HG02571 (cell line): Measurements from ENCODE around the gene CNOT3.
A peak's percentile ranks its signal among the peaks of the same experiment; 100 is the strongest.

Source experiments
- ATAC-seq: cut with Tn5 transposase; IDR thresholded peaks from one replicate; pipeline ENCODE4 v1.9.1; 2021; ENCODE audit warnings: mild to moderate bottlenecking, moderate library complexity; ENCODE audit not compliant: unreplicated experiment

Gene CNOT3

DNA sequence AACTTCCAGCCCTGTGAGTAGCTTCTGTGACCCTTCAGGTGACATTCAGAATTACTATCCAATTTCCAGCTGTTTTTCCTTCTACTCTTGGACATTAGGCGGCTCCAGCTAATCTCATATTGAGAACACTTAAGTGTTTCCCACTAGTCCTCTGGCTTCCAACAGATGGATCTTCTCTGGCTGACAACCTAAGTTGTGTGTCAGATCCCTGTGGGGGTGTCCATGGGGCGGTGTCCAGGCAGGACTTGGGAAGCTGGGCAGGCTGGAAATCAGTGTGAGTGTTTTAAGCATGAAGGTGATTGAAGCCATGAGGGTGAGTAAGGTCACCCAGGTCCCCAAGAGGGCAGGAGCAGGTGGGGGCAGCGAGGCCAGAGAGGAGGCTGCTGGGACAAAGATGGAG is 10.1 kb downstream of the CNOT3 start:
- no peak for ATAC-seq

DNA sequence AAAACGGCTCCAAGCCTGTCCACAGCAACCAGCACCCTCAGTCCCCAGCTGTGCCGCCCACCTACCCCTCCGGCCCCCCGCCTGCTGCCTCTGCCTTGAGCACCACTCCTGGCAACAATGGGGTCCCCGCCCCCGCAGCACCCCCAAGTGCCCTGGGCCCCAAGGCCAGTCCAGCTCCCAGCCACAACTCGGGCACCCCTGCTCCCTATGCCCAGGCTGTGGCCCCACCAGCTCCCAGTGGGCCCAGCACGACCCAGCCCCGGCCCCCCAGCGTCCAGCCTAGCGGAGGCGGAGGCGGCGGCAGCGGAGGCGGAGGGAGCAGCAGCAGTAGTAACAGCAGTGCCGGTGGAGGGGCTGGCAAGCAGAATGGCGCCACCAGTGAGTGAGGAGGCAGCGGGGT is 10.6 kb downstream of the CNOT3 start:
- no peak for ATAC-seq

DNA sequence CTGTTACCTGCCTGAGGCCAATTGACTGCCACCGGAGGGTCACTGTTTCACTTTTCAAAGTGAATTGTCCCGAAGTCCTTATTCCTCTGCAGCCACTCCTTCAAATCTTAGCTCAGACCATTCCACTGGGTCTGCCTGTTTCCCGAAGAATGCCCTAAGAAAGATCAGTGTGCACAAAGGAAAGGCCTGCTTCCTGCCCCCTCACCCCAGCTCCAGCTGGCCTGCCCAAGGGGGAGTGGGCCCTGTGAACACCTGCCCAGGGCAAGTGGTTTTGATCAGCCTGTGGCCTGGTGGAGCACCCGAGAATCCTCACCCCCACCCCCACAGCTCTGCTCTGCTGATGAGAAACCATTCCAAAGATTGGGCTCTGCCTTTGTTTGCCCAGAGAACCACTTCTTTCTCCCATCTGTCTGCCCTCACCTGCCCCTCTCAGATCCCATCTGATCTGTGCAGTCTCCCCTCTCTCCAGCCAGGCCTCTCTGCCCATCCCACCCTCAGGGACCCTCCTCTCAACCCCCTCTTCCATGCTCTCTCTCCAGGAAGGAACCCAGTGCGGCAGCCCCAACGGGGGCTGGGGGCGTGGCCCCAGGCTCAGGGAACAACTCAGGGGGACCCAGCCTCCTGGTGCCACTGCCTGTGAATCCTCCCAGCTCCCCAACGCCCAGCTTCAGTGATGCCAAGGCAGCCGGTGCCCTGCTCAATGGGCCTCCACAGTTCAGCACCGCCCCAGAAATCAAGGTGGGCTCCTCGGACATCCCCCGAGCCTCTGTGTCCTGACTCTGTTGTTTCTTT is 11.7 kb downstream of the CNOT3 start:
- no peak for ATAC-seq

DNA sequence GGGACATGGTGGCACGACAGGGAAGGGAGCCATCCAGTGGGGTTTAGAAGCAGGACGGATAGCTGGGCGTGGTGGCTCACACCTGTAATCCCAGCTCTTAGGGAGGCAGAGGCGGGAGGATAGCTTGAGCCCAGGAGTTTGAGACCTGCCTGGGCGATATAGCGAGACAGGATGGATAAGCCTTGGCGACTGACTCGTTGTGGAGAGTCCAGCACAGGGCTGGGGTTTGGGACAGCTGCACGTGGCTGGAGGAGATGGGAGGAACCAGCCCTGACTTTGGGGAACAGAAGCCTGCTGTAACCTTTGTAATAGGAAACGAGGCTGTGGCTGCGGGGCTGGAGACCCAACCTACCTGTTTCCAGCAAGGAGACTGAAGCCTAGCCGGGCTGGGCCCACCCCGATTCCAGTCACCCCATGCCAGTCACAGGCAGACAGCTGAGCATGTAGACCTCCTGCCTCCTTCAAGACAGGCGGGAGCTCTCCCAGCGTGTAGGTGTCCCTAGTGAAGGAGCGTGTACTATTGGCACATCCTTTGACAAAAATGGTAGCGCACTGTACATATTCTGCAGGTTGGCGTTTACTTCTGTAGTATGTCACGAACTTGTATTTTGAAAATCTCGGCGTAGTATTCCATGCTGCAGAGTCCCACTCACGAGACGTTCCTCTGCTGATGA is 13.9 kb downstream of the CNOT3 start:
- no peak for ATAC-seq

DNA sequence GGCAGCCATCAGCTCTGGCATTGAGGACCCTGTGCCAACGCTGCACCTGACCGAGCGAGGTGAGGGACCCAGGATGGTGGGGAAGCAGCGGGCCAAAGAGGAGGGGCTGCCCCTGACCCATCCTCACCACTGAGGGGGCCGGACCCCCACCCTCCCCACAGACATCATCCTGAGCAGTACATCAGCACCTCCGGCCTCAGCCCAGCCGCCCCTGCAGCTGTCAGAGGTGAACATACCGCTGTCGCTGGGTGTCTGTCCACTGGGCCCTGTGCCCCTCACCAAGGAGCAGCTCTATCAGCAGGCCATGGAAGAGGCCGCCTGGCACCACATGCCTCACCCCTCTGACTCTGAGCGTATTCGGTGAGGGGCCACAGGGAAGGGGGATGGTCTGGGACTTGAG is 14.7 kb downstream of the CNOT3 start:
- ATAC-seq, result no peak

DNA sequence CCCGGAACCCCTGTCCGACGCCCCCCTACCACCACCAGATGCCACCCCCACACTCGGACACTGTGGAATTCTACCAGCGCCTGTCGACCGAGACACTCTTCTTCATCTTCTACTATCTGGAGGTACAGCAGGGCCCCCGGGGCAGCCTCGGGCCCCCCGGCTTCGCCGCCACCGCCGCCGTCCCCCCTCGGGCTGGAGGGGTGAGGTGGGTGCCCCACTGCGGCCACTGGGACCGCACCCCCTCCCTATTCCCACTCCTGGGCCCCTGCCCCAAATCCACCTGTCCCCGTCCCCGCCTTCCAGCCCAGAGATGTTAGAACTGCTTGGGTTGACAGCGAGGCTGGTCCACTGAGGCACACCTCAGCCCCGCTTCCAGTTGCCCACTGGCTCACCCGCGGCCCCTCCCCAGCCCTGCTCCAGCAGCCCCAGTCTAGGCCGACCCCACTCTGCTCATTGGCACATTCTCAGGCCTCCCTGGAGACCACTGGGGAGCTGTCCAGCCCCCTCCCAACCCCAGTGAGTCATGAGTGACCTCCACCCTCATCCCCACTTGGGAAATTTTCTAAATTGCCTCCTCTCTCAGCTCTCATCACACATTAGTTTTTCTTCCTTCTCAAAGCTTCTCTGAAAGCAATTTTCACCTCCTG is 15.4 kb downstream of the CNOT3 start:
- ATAC-seq, result no peak

DNA sequence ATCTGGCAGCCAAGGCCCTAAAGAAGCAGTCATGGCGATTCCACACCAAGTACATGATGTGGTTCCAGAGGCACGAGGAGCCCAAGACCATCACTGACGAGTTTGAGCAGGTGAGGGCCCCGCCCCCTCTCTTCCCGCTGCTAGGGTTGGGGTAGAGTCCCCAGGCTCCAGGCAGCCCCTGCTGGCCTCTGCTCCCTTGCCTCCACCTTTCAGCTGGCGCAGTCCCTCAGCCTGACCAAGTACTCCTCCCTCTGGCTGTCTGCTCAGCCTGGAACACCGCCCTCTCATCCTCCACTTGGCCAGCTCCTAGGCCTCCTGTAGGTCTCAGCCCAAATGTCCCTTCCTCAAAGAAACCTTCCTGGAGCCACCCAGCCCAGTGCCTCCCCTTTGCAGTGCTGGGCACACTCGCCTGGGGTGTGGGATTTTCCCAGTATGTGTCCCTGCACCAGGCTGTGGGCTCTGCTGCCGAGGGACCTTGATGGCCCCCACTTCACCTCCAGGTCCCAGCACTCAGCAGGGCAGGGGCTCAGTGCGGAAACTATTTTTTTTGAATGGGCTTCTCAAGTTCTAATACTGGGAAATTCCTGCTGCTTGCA is 16.3 kb downstream of the CNOT3 start:
- ATAC-seq, result no peak

DNA sequence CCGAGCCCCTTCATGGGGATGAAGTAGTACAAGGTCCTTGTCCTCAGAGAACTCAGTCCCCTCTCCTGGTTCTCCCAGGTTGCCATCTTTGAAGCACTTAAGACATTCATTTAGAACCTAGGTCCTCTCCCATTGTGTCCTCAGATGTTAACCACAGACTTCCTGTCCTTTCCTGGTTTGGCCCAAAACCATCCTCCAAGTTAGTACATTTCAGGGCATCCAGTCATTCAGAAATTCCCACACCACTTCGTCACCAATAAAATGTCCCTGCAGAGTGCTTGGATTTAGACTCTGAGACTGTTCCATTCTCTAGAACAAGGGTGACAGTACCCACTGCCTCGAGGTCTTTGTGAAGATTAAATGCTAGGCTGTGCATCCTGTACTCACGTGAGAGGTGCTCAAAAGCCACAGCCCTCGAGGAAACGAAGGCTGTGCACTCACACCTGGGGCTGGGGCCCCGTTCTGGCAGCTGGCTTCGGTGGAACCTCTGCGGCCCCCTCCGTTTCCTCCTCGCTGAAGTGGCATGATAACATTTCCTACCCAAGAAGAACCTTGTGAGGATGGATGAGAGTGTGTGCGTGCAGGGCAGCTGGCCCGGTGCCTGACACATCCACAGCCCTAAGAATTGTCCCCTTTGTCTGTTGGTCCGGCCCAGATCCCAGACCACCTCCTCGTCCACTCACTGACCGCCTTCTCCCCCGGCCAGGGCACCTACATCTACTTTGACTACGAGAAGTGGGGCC is 17.2 kb downstream of the CNOT3 start:
- ATAC-seq, result no peak

DNA sequence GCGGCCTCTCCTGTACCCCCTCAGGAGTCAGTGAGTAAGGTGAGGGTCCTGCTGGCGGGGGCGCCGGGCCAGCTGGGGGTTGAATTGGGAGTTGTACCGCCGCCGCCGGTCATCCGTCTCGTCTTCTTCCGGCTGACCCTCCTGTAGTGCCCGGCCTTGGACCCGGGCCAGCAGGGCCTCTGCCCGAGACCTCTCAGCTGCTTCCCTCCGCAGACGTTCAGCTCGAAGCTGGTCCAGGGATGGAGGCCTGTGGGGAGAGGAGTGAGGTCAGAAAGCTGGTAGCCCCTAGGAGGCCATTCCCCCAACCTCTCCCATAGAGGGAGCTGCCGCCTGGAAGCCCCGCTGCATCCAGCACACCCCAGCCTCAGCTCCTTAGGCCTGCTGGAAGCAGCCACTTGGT is 18.1 kb downstream of the CNOT3 start:
- no peak for ATAC-seq

DNA sequence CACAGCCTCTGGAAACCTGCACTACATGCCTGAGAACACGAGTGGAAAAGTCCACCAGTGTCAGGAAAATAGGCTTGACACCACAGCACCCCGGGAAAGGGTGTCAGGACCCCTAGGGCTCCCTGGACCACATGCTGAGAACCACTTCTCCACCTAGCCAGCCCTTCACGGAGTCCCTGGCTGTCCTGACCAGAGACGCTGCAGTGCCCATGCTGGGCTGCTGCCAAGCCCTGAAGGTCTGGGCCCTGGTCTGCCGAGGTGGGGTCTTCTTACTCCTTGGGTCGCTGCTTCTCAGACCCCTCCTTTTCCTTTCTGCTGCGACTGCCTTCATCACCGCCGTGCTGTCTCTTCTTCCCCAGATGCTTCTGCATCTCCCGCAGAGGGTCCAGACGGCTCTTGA is 18.9 kb downstream of the CNOT3 start:
- ATAC-seq, result no peak

DNA sequence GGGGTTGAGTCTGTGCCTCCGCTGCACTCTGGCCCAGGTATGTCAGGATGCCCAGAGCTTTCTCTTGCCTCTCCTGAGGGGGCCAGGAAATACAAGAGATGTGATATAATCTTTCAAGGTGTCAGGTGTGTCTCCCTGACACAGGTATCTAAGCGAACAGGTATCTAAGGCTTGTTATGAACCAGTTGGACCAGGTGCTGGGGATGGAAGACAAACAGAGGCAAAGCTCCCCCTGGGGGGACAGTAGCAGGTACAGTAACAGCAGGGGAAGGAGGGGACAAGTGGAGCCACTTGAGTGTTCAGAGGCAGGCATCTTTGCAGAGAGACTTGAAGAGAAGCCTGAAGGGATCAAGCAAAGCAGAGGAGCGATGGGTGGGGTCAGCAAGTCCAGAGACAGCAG is 19.4 kb downstream of the CNOT3 start:
- ATAC-seq, result no peak

DNA sequence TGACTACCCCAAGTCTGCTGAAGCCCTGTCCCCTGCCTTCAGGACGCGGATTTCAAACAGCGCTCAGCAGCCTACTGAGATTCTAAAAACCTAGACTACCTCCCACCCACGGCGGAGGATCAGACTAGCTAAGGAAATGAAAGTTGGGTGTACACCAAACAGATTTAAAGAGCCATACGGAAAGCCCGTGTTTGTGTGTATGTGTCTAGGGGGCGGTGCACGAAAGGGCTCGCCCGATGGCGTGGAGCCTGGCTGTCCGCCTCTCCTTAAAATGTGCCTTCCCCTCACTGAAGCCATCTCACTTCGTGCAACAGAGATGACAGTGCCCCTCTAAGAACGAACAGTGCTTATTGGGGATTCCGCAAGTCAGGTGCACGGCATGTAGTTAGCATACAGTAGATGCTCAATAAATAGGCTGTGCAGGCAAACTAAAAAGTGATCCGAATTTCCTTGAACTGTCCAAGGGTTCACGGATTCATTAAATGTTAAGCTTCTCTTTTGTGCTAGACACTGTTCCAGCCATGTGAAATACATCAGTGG is 21.3 kb downstream of the CNOT3 start:
- ATAC-seq, result no peak

DNA sequence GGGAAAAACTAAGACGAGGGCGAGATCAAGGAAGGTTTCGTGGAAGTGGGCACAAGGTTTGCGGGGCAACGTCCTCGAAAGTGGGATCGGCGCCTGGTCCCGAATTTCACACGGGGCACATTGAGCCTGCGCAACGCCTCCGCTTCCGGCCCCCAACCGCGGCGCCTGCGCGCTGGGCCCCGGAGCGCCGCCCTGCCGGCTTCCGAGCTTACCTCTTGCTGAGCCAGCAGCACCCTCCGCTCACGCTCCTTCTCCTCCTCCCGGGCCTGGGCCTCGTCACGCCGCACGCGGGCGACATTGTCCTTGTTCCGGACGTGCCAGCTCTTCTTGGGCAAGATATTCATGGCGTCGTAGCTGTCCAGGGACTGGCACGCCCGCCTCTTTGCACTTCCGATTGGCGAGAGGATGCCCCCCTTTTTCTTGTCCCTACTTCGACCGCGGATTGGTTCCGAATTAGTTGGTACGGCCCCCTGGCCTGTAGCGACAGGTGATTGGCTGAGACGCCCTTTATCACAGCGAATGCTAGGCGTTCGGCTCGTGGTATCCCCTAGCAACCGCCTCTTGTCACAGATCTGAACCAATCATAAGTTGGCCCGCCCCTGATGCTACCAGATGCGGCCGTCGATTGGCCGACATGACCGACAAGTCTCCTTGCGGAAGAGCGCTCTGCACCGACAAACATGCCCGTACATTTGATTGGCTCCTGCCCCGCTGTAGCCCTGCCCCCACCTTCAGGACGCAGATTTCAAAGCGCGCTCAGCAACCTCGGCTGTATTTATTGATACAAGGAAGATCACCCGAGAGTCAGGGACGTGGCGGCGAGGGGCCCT is 22.0 kb downstream of the CNOT3 start, which contains the start of gene LENG1:
Gene LENG1 (minus strand): TSS at position 370 of the 830 bp plus-strand sequence. CDS start 26 bp downstream, at position 344.
- ATAC-seq, result peak; percentile 79

DNA sequence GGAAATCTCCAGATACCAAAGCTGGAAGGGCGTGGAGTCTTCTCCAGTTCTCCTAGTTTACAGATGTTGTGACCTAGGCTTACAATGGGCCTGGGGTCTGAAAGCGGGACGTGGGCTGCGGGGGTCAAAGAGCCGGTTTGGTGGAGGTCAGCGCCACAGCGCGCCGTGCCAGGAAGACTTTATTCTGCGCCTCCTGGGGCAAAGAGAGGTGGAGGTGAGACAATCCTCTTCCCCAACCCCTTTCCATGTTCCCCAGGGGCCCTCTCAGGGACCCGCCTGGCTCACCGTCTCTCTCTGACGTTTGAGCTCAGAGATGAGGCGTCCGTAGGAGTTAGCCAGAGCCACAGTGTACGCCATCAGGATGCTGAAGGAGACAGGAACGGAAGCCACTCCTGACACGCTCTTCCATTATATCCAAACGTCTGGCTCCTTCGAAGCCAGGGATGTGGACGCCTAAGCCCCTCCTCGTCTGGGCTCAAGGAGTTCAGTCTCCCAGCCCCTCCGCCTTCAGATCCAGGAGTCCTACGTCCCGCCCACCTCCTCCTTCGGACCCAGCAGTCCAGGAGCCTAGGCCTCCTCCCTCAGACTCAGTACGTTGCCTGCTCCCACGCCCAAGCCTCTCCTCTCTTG is 22.7 kb downstream of the CNOT3 start:
- no peak for ATAC-seq

DNA sequence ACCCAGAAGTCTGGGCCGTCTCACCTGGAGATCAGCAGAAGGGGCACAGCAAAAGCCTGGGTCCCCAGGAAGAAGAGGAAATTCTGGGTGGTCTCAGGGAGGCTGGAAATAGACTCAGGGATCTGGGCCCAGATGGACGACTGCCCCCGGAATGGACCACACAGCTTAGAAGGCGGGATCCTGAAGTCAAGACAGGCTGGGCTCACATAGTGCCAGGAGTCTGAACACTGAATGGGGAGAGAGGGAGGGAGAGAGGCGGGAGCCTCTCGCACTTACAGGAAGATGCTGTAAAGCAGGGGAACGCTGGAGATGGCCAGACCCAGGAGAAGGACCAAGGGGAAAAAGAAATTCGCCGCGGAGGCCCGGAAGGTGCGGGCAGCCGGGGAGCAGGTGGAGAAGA is 23.3 kb downstream of the CNOT3 start:
- no peak for ATAC-seq

DNA sequence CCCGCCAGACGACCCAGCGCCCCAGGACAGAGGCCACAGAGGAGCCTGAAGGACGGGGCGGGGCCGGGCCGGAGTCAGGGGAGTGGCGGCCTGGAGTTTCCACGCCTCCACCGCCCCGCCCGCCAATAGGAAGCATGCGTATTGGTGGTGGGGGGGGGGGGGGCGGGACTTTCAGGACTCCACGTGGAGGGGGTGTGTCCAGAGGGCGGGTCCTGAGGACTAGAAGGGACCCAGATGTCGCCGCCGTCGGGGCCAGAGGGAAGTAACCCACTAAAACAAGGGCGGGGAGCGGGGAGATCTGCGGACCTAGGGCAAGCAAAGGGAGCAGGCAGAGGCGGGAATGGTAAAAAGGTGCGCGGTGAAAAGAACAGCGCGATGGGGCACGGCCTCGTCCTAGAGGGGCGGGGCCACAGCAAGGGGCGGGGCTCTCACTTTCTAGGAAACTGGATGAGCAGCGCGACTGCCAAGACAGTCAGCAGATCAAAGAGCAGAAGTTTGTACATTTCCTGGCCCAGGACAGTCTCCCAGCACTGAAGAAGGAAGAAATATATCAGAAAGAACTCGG is 24.8 kb downstream of the CNOT3 start:
- ATAC-seq, result no peak

DNA sequence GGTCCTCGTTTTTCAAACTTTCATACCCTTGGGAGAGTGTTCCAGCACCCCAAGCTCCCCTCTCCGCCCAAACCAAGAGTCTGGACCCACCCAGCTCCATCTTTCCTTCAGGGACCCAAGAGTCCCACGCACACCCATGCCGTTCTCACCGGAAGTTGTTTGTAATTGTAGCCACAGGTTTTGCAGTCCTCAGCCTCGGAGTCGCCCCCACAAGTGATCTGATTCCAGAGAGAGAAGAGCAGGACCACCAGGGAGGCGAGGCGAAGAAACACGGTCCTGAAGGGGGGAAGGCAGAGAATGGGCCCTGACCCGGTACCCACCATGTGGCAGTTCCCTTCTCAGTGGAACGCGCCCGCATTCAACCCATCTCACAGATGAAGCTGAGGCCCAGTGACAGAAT is 25.3 kb downstream of the CNOT3 start:
- ATAC-seq, result no peak

DNA sequence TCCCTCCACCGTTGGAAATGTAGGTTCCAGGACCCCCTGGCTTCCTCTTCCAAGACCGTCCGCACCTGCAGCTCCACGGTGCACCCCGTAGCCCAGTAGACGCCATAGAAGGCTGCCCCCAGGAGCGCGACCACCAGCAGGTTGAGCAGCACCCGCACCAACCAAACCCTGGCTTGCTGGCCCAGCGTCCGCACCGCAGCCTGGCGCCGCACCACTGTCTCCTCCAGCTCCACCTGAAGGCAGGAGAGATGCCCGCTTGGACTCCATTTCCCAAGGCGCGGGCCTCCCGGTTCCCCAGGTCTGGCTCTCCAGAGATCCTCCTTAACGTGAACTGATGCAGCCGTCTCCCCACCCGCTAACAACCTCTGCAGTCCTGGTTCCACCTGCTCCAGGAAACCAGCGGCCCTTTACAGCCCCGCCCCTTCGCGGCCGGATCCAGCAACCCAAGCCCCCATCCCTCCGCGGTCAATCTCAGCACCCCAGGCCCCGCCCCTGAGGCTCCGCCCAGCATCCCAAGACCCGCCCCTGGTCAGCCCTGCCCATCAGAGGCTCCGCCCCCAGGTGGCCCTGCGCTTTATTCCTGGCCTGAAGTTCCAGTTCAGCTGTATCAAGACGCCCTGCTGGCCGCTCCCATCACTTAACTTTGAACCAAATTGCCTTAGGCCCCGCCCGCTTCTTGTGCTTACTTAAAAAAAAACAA is 27.0 kb downstream of the CNOT3 start:
- no peak for ATAC-seq
